Breast epithelium (tissue), 4 donors: ENCODE measurements around the gene SOWAHD. TPM values are rescaled to one million over a fixed set of nuclear protein-coding genes. Genes with fewer than 3 reads are reported as not detected.
A peak's percentile ranks its signal among the peaks of the same experiment; 100 is the strongest.
"Not testable (repeated sequence)": the region's sequence is repeated elsewhere in the genome, so short reads cannot be mapped to it uniquely, and the experiment has no call there.

ENCODE experiments used
- DNase-seq, 2 donors: peaks; one replicate each; pipeline ENCODE4 v3.0.0-alpha.2; 2019; ENCODE audit warnings: low spot score in 2 of 2
- H3K27ac ChIP-seq, 2 donors: fragments of 200-600 bp; sonication (generic) in 1 of 2; one replicate each; pipeline ENCODE4 v1.5.1; 2016 to 2019; ENCODE audit warnings: mild to moderate bottlenecking in 1 of 2
- H3K27me3 ChIP-seq, 2 donors: fragments of 200-600 bp; sonication (generic) in 1 of 2; one replicate each; pipeline versions ENCODE4 v1.5.1 to v1.6.0; 2017 to 2019; ENCODE audit warnings: control low read depth in 1 of 2, mild to moderate bottlenecking in 1 of 2
- H3K36me3 ChIP-seq: fragments of 200-600 bp; one replicate; pipeline ENCODE4 v1.5.1; 2019
- H3K4me1 ChIP-seq, 2 donors: fragments of 200-600 bp; sonication (generic); one replicate each; pipeline ENCODE4 v1.5.1; 2016 to 2019; ENCODE audit warnings: control low read depth in 1 of 2
- H3K4me3 ChIP-seq, 3 donors: fragments of 200-600 bp; sonication (generic); 1 replicate in 2 of 3; 2 replicates in 1 of 3; pipeline ENCODE4 v1.5.1; 2016 to 2019; ENCODE audit warnings: mild to moderate bottlenecking in 3 of 3, moderate library complexity in 2 of 3
- H3K9me3 ChIP-seq, 2 donors: fragments of 200-600 bp; sonication (generic) in 1 of 2; one replicate each; pipeline ENCODE4 v1.5.1; 2016 to 2019; ENCODE audit warnings: control low read depth in 1 of 2
- POLR2A ChIP-seq: fragments of 450-650 bp; IDR thresholded peaks from one replicate; pipeline ENCODE4 v1.6.1; 2016; ENCODE audit warnings: antibody characterized with exemption, mild to moderate bottlenecking, moderate library complexity
- POLR2AphosphoS5 ChIP-seq, 3 donors: sonication (generic); formaldehyde crosslinking; IDR thresholded peaks; one replicate each; pipeline ENCODE4 v1.6.1; 2017; ENCODE audit warnings: antibody characterized with exemption in 3 of 3
- intact Hi-C: fragments of 100-400 bp; cut with DNase I; formaldehyde crosslinking; loops from one replicate; pipeline ENCODE4 v1.15.1; 2023; ENCODE audit warnings: low total_unique reads
- total RNA-seq, 3 donors: library from RNA; depleted of rRNA; stranded (reverse); fragments of >200 nt; gene quantifications; one replicate each; pipeline ENCODE4 v1.1.0, GENCODE V29; 2016
- TF ChIP-seq, protein P1 (sequence below), 3 donors: fragments of 450-650 bp; IDR thresholded peaks; one replicate each; pipeline ENCODE4 v1.5.1; 2016 to 2017; ENCODE audit warnings: antibody characterized with exemption in 3 of 3, mild to moderate bottlenecking in 3 of 3, moderate library complexity in 3 of 3

Gene SOWAHD
- total RNA-seq, 3 donors from 2014 or later, result 0.33 to 1.9 TPM; not detected in 1

DNA sequence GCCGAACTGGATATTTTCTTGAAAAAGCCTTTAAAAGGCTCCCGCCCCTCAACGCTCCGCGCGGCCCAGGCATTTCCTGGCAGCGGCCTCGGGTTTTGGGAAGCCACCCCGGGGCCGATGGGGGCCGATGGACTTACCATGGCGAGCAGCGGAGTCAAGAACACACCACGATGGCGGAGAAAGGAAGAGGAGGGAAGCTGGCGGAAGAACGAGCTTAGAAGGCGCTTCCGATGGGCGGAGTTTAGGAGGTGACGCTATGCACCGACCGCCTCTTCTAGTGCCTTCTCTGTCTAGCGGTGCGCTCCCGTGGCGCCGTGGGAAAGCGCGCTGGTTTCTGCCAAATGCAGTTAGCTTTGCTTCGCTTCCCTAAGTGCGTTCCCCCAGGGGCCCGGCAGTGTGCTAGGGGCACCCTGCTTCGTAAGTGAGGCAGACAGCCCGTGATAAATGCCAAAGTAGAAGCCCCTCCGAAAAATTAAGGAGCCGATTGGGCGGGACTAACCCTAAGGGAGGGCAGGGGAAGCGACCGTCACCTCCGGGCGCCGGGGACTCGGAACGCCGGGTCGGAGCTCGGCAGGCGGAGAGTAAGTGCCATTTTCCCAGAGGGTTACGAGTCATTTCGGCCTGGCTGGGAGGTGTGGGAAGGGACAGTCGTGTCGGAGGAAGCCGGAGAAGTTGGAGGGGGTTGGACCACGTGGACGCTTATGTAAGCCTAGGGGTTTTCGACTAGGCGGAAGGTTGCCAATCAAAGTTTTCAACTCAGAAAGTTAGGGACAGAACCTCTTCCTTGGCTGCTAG lies 33.2 kb downstream of the SOWAHD start, which contains the start of gene RPL39:
RPL39 (minus strand) TSS at position 194 of the 795 bp plus-strand sequence; CDS start at position 140, 54 bp downstream.
- Histone ChIP-seq H3K4me1 (no peaks in the 10 kb centered on the region), H3K36me3 (no peaks in the 10 kb centered on the region), H3K9me3 (no peaks in the 10 kb centered on the region), H3K27ac (peak within 1 kb of the TSS; percentile 88 to 94), H3K4me3 (peak within 1 kb of the TSS; percentile 52 to 67 (median 64)), H3K27me3 (no peaks in the 10 kb centered on the region)
- peak; percentile 81 to 88 (median 87) for TF ChIP-seq POLR2AphosphoS5 (IDR thresholded peaks at IDR 0.05)
- TF ChIP-seq, protein P1, sequence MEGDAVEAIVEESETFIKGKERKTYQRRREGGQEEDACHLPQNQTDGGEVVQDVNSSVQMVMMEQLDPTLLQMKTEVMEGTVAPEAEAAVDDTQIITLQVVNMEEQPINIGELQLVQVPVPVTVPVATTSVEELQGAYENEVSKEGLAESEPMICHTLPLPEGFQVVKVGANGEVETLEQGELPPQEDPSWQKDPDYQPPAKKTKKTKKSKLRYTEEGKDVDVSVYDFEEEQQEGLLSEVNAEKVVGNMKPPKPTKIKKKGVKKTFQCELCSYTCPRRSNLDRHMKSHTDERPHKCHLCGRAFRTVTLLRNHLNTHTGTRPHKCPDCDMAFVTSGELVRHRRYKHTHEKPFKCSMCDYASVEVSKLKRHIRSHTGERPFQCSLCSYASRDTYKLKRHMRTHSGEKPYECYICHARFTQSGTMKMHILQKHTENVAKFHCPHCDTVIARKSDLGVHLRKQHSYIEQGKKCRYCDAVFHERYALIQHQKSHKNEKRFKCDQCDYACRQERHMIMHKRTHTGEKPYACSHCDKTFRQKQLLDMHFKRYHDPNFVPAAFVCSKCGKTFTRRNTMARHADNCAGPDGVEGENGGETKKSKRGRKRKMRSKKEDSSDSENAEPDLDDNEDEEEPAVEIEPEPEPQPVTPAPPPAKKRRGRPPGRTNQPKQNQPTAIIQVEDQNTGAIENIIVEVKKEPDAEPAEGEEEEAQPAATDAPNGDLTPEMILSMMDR (IDR thresholded peaks at IDR 0.05), result no peak
- peak; percentile 18 for TF ChIP-seq POLR2A
- peak; percentile 75 to 77 for DNase-seq
- intact Hi-C loops, result no loop called here

DNA sequence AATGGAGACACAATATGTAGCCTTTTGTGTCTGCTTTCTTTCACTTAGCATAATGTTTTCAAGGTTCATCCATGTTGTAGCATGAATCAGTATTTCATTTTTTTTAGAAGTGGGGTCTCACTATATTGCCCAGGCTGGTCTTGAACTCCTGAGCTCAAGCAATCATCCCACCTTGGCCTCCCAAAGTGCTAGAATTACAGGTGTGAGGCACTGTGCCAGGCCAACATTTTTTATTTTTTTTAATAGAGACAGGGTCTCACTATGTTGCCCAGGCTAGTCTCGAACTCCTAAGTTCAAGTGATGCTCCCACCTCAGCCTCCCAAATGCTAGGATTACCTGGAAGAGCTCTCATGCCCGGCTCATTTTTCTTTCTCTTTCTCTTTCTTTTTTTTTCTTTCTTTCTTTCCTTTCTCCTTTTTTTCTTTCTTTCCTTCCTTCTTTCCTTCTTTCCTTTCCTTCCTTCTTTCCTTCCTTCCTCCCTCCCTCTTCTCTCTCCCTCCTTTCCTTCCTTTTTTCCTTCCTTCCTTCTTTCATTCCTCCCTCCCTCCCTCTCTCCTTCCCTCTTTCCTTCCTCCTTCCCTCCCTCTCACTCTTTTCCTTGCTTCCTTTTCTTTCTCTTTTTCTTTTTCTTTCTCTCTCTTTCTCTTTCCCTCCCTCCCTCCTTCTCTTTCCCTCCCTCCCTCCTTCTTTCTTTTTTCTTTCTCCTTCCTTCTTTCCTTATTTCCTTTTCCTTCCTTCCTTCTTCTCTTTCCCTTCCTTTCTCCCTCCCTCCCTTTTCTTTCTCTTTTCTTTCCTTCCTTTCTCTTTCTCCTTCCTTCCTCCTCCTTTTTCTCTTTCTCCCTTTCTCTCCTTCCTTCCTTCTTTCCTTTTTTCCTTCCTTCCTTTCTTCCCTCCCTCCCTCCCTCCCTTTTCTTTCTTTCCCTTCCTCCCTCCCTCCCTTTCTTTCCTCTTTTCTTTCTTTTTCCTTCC lies 43.1 kb downstream of the SOWAHD start:
- H3K36me3 ChIP-seq, result no peaks in the 10 kb centered on the region
- DNase-seq, result no peak
- H3K27ac ChIP-seq, result no peak overlapping the region
- H3K4me3 ChIP-seq, result no peak overlapping the region
- intact Hi-C loops, result no loop called here
- no peaks in the 10 kb centered on the region for H3K4me1 ChIP-seq
- no peaks in the 10 kb centered on the region for H3K9me3 ChIP-seq
- H3K27me3 ChIP-seq, result no peaks in the 10 kb centered on the region
- TF ChIP-seq, protein P1 (IDR thresholded peaks at IDR 0.05), result no peak
- no peak for TF ChIP-seq POLR2A
- TF ChIP-seq POLR2AphosphoS5 (IDR thresholded peaks at IDR 0.05), result no peak

DNA sequence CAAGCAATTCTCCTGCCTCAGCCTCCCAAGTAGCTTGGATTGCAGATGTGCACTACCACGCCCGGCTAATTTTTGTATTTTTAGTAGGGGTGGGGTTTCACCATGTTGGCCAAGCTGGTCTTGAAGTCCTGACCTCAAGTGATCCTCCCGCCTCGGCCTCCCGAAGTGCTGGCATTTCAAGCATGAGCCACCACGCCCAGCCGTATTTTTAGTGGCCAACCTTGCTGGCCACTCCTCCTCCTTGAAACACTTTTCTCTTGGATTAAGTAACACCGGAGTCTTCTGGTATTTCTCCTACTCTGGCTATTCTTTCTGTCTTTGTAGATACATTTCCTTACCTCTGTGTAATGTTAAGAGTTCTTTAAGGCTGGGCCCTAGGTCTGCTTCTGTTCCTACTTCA lies 44.2 kb downstream of the SOWAHD start:
- no peaks in the 10 kb centered on the region for H3K36me3 ChIP-seq
- TF ChIP-seq, protein P1 (IDR thresholded peaks at IDR 0.05), result no peak
- no peak for TF ChIP-seq POLR2A
- no peak for TF ChIP-seq POLR2AphosphoS5 (IDR thresholded peaks at IDR 0.05)
- H3K27ac ChIP-seq, result no peak overlapping the region
- H3K4me1 ChIP-seq, result no peaks in the 10 kb centered on the region
- no peak overlapping the region for H3K4me3 ChIP-seq
- H3K9me3 ChIP-seq, result no peaks in the 10 kb centered on the region
- no peaks in the 10 kb centered on the region for H3K27me3 ChIP-seq
- no peak for DNase-seq
- intact Hi-C loops, result no loop called here

DNA sequence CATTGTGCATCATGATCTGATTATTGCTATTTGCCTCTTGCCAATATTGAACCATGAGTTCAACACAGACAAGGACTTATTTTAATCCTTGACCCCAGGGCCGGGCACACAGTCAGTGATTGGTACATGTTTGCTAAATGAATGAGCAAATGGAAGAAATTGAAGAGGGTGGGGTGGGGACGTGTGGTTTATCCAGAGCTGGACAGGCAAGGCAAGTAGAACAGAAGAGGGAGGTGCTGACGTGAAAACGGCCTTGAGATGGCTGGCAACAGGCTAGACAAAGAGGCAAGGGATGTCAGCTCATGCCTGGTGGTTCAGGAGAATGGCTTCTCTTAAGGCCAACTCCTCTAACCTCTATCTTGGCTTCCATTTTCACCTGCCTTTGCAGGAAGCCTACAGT lies 50.1 kb downstream of the SOWAHD start:
- H3K36me3 ChIP-seq, intact Hi-C loops, H3K4me1 ChIP-seq, H3K9me3 ChIP-seq, H3K27me3 ChIP-seq, H3K4me3 ChIP-seq, DNase-seq, H3K27ac ChIP-seq: not testable (repeated sequence)

DNA sequence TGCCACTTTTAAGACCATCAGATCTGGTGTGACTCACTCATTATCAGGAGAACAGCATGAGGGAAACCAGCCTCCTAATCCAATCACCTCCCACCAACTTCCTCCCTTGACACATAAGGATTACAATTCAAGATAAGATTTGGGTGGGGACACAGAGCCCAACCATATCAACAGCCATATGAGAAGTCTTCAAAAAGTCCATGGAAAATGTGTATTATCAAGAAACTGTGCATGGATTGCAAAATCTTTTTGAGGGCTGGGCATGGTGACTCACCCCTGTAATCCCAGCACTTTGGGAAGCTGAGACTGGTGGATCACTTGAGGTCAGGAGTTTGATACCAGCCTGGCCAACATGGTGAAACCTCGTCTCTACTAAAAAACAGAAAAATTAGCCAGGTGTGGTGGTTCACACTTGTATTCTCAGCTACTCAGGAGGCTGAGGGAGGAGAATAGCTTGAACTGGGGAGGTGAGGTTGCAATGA lies 50.8 kb downstream of the SOWAHD start:
- TF ChIP-seq POLR2AphosphoS5 (IDR thresholded peaks at IDR 0.05) (no peak), POLR2A (no peak)
- TF ChIP-seq, protein P1 (IDR thresholded peaks at IDR 0.05), result no peak
- Histone ChIP-seq H3K27ac (no peak overlapping the region), H3K9me3 (no peaks in the 10 kb centered on the region), H3K4me3 (no peak overlapping the region), H3K27me3 (no peaks in the 10 kb centered on the region), H3K4me1 (no peaks in the 10 kb centered on the region), H3K36me3 (no peaks in the 10 kb centered on the region)
- intact Hi-C loops, result no loop called here
- DNase-seq, result no peak

Other genes starting within 250 kb of the SOWAHD start
- 10 to 100 TPM; 27.2 to 38.3 (median 32.0) TPM for gene STEEP1, start 193.2 kb upstream of the SOWAHD start, total RNA-seq
- 10 to 100 TPM; 30.5 to 35.4 (median 34.9) TPM for gene UBE2A, start 184.0 kb upstream of the SOWAHD start, total RNA-seq
- gene NKRF, start 152.2 kb upstream of the SOWAHD start, total RNA-seq, result 1 to 10 TPM; 4.8 to 8.5 (median 8.2) TPM
- gene SEPTIN6, start 65.4 kb upstream of the SOWAHD start, total RNA-seq, result 10 to 100 TPM; 13.1 to 29.2 (median 23.3) TPM
- gene RPL39, start 33.0 kb downstream of the SOWAHD start, total RNA-seq, result 1,000 to 10,000 TPM; 7,705 to 9,033 (median 8,363) TPM
- 10 to 100 TPM in 1 of 3 donors, 1 to 10 TPM in 2; 7.5 to 10.8 (median 8.2) TPM for gene UPF3B, start 94.4 kb downstream of the SOWAHD start, total RNA-seq
- 10 to 100 TPM; 12.5 to 14.1 (median 13.5) TPM for gene RNF113A, start 113.1 kb downstream of the SOWAHD start, total RNA-seq
- 10 to 100 TPM; 45.5 to 70.8 (median 47.5) TPM for gene NDUFA1, start 113.2 kb downstream of the SOWAHD start, total RNA-seq
- not detected for gene AKAP14, start 137.3 kb downstream of the SOWAHD start, total RNA-seq
- gene NKAP, start 185.2 kb downstream of the SOWAHD start, total RNA-seq, result 1 to 10 TPM; 6.4 to 7.3 (median 6.9) TPM